GM18499 (cell line): ENCODE measurements around the gene RUNX1.

Experiments used
- ATAC-seq: cut with Tn5 transposase; IDR thresholded peaks from one replicate; pipeline ENCODE4 v1.9.1; 2021; ENCODE audit warnings: moderate number of reproducible peaks; ENCODE audit not compliant: insufficient read depth, unreplicated experiment

Gene RUNX1

GRCh38 chr21:35048706-35049617 is at the start of gene RUNX1:
RUNX1 (minus strand) TSS chr21:35049302.
- ATAC-seq = peak; percentile 34

DNA sequence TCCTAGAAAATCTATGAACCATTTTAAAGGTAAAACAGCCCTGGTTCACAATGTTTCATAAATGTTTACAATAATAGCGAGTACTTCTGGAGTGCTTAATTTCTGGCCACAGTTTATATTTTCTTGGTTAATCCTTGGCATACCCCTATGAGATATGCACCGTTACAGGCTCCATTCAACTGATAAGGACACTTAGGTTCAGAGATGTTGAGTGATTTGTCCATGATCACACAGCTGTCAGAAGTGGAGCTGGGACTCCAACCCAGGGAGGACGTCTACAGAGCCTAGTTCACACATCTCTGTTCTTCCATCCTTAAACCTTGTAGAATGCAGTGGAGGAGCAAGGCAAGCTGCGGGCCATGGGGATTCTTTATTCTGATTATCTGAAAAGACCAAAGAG is 48.4 kb upstream of the RUNX1 start:
- no peak for ATAC-seq

DNA sequence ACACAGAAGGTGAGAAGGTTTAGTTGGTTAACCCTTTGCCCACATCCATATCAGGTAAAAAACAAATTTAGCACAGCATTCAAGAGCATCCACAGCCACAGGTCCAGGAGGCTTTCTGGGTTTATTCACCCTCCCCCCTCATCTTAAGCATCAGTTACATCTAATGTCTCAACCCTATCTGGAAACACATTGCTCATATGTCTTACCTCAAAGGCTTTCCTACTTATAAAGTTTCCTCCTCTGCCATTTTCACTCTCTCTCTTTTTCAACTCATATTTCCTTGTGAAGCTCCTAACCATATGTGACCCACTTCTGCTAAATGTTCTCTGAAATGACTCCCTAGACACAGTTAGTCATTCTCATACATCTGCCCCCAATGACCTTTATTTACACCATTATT is 47.9 kb upstream of the RUNX1 start:
- no peak for ATAC-seq

- ATAC-seq = no peak
Measured at GRCh38 chr21:35095859-35096291, 46.8 kb upstream of the RUNX1 start.

- ATAC-seq = no peak
Measured at GRCh38 chr21:35093514-35093913, 44.4 kb upstream of the RUNX1 start.

GRCh38 chr21:35091496-35091895 is 42.4 kb upstream of the RUNX1 start:
- no peak for ATAC-seq

- ATAC-seq = no peak
Measured at GRCh38 chr21:35090403-35090802, 41.3 kb upstream of the RUNX1 start.

GRCh38 chr21:35088319-35088771 is 39.2 kb upstream of the RUNX1 start:
- ATAC-seq = no peak

- ATAC-seq = no peak
Measured at GRCh38 chr21:35086357-35086756, 37.3 kb upstream of the RUNX1 start.

- no peak for ATAC-seq
Measured at GRCh38 chr21:35084869-35085268, 35.8 kb upstream of the RUNX1 start.

GRCh38 chr21:35083246-35083645 is 34.1 kb upstream of the RUNX1 start:
- no peak for ATAC-seq

DNA sequence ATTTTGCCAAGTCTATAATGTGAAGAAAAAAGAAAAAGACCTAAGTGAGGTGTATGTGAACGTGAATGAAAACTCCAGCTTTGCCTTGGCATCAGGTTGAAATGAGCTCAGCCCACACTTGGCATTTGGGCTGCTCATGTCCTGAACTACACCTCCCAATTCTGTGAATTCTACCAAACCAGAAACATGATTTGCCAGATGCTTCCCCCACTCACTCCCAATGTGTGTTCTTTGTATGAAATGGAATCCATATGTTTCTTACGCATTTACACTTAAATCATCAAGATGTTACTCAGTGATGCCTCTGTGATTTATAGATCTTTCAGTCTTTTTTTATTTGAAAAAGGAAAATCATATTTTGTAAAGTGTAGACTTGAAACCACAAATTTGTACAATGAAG is 32.8 kb upstream of the RUNX1 start:
- ATAC-seq = no peak

GRCh38 chr21:35079181-35079580 is 30.1 kb upstream of the RUNX1 start:
- ATAC-seq = no peak

DNA sequence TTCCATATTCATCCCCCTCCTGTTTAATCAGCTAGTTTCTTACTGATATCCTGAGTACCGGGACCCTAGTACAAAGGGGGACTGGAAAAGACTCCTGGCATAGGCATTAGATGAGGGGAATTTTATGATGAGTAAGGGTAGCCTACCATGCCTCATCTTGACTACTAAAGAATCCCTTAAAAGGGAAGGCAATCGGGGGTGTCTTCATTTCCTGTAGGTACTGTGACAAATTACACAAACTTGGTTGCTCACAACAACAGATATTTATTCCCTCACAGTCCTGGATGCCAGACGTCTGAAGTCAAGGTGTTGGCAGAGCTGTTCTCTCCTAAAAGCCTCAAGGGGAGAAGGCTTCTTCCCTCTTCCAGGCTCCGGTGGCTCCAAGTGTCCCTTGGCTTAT is 28.9 kb upstream of the RUNX1 start:
- no peak for ATAC-seq

DNA sequence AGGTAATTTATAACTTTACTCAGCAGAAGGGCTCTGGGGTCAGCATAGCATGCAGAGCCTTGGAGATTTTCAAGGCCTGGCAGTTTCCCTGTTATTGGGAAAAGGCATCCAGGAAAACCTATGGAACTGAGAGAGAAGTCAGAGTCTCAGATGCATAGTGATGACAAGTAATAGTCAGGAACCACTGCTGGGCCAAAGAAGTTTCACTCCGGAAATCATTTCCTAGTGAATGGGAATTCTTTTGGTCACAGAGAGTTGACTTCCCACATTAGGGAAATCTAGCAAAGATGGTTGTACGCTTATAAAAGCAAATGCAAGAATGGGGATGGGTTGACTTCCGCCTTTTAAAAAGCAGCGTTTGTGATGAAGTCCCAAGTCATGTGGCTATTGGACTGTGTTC is 28.4 kb upstream of the RUNX1 start:
- no peak for ATAC-seq

GRCh38 chr21:35075546-35075945 is 26.4 kb upstream of the RUNX1 start:
- ATAC-seq = no peak

DNA sequence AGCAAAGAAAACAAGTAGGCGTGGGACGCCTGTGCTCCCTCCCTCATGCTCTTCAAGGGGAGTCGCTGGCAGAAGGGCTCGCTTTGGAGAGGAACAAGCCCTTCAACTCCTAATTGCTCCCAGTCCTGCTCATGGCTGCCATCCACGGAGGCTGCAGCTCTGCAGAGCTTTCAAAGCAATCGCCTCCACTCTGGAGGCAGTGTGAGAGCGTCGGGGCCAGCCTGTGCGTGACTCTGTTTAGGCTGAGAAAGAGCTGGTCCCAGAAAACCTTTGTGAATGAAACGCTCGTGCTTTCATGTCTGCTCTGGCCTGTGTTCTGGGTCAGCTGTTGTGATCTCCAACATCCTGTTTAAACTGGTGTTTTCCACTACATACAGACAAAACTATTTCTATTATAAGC is 23.9 kb upstream of the RUNX1 start:
- ATAC-seq = no peak

DNA sequence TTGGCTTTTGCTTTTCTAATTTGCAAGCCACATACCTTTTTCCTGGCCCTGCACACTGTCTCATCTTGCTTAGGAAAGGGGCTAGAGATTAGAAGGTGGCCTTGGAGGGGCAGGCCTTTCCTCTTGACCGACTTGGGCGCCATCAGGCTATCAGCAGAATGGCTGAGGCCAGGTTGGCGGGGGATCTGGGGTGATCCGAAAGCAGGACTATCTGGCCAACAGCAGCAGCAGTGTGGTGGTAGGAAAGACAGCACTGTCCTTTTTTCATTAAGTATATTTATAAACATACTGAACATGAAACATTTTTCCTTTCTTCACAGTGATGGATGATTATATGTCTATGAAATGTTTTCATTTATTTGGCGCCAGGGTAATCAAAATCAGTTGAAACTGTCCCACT is 23.5 kb upstream of the RUNX1 start:
- no peak for ATAC-seq

- no peak for ATAC-seq
Measured at GRCh38 chr21:35071347-35071746, 22.2 kb upstream of the RUNX1 start.

- ATAC-seq = no peak
Measured at GRCh38 chr21:35070436-35070835, 21.3 kb upstream of the RUNX1 start.

DNA sequence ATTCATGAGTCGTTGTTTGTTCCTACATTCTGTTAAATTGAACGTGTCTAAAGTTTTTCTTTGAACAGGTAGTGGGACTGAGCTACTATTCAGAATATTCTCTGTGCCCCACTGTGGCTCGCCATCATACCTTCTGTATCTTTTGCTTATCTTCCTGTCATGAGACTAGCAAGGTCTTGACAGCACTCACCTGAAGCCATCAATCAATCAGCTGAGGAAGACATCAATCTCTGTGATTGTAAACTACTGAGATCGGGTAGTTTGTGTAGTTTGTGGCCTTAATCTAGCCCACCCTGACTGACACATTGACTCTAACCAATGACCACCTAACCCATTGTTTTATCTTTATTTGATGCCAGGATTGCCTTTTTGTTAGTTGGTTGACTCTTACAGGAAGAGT is 17.7 kb upstream of the RUNX1 start:
- no peak for ATAC-seq
